ENCODE results near the gene TTLL12. TPM values are rescaled to one million over a fixed set of nuclear protein-coding genes. Genes with fewer than 3 reads are reported as not detected.

Gene TTLL12
- polyA plus RNA-seq, 1 donor from 2014 or later: 20.0 TPM

DNA sequence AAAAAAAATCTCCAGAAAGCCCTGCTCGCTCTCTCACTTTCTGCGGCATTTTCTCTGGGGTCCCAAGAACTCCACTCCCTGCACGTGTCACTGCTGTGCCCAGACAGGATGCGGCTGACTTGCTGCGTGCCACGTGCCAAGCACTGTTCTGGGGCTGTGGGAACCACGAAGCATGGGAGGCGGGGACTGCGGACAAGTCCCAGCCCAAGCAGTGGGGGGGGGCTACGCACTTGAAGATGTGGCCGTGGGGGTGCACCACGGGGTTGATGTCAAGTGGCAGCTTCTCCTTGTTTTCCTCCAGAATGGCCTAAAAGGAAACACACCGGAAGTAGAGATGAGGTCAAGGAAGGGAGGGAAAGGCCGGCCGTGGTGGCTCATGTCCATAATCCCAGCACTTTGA lies 10.8 kb downstream of the TTLL12 start:
- Mint-ChIP-seq H3K27ac (no peak overlapping the region), H3K9me3 (no peaks in the 10 kb centered on the region), H3K4me1 (peaks cover 0 to 2% (median 0%) of the 10 kb centered on the region in 3 donors), H3K36me3 (peaks cover 8% of the 10 kb centered on the region), H3K27me3 (no peaks in the 10 kb centered on the region), H3K4me3 (peak overlapping the region in 1 of 4 donors; percentile 34)

DNA sequence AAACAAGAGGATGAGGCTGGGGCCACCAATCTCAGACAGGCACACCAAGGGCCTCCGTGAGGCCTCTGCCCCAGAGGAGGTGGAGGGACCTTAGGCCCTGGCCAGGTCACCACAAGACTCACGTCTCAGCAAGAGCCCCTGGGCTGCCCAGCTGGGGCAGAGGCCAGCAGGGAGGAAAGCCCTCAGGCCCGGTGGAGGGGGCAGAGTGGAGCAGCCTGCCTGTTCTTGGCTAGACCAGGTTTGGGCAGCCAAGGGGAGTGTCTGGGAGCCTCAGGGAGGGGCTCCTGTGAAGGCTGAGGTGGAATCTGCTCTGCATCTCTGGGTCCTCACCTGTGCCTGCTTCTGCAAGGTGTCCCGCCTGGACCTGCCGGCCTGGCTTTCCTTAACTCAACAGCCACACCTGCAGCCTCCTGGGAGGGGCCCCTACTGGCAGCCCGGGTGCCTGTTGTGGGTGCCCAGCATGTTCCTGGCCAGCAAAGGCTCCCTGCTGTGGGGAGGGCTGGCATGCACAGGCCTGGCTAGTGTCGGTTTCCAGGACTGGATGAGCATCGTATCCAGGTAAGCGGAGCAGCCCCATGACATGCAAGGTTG lies 11.9 kb downstream of the TTLL12 start:
- Mint-ChIP-seq H3K4me1 (peaks cover 0 to 2% (median 0%) of the 10 kb centered on the region in 3 donors), H3K27ac (no peak overlapping the region), H3K27me3 (no peaks in the 10 kb centered on the region), H3K36me3 (peaks cover 7% of the 10 kb centered on the region), H3K4me3 (no peak overlapping the region), H3K9me3 (no peaks in the 10 kb centered on the region)

DNA sequence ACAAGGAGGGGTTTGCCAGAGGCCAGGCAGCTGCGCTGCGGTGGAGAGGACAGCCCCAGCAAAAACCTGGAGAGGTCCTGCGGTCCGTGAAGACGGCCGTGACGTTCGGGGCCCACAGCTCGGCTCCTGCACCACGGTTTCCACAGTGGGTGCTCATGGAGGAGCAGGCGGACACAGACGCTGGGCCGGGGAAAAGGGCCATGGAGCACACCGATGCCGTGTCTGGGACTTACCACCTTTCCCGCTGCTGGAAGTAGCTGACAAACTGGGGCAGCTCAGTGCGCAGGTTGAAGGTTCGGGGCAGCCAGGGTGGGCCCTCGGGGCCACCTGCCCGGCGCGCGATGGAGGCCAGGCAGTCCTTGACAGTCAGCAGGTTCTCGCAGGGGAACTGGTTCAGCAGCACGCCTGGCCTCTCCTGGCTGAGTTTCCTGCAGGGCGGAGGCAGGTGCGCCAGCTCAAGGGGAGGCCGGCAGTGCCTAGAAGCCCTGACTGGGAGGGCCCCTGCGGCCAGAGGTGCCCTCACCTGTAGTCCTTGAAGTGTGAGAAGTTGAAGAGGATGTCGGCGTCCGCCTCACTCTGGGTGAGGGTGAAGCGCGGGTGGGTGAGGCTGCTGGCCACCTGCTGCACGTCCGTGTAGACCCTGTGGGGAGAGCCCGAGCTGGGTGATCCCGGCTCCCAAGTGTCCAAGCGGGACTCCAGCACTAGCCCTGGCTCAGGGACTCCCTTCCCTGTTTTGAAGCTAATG lies 12.8 kb downstream of the TTLL12 start:
- no peak overlapping the region for H3K4me3 Mint-ChIP-seq

DNA sequence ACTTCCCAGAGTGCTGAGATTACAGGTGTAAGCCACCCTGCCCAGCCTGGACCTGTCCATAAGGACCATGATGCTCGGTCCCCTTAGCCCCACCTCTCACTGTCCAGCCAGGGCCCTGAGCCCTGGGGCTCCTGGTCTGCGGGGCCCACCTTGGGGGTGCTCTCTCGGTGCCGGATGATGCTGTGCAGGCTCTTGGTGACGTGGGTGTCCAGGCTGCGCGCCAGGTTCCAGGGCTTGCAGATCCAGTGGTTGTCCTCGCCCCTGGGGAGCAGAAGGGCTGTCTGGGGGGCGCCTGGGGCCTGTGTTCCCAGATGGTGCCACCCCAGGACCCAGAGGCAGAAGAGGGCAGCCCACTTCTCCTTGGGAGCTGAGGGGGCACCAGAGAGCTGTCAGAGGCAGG lies 13.4 kb downstream of the TTLL12 start:
- H3K27me3 Mint-ChIP-seq: no peaks in the 10 kb centered on the region
- H3K4me3 Mint-ChIP-seq: no peak overlapping the region
- H3K9me3 Mint-ChIP-seq: no peaks in the 10 kb centered on the region
- peaks cover 0 to 2% (median 0%) of the 10 kb centered on the region in 3 donors for H3K4me1 Mint-ChIP-seq
- H3K27ac Mint-ChIP-seq: no peak overlapping the region
- peaks cover 6% of the 10 kb centered on the region for H3K36me3 Mint-ChIP-seq

More for the DNA sequence above, 12.8 kb downstream of the TTLL12 start:
- no peak overlapping the region for H3K27ac Mint-ChIP-seq
- H3K27me3 Mint-ChIP-seq: no peaks in the 10 kb centered on the region
- peaks cover 7% of the 10 kb centered on the region for H3K36me3 Mint-ChIP-seq
- H3K4me1 Mint-ChIP-seq: peaks cover 0 to 2% (median 0%) of the 10 kb centered on the region in 3 donors
- H3K9me3 Mint-ChIP-seq: no peaks in the 10 kb centered on the region

DNA sequence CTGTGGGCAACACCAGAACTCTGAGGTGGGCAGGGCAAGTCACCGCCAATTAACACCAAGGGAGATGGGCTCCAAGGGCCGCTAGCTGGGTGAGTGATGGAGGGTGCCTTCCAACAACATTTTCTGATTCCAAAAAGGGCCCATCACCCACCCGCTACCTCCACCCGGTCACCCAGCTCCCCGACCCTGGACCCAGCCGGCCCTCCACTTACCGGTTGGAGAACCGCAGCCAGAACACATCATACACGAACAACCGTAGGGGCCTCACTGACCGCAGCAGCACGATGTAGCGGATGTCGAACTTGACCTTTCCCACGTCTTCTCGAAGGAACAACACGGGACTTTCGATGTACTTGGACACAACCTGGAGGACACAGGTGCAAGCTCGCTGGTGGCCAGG lies 14.7 kb downstream of the TTLL12 start:
- H3K4me3 Mint-ChIP-seq: peak overlapping the region in 1 of 4 donors; percentile 47
- H3K27me3 Mint-ChIP-seq: no peaks in the 10 kb centered on the region
- peaks cover 5% of the 10 kb centered on the region for H3K36me3 Mint-ChIP-seq
- no peak overlapping the region for H3K27ac Mint-ChIP-seq
- H3K4me1 Mint-ChIP-seq: no peaks in the 10 kb centered on the region
- no peaks in the 10 kb centered on the region for H3K9me3 Mint-ChIP-seq

DNA sequence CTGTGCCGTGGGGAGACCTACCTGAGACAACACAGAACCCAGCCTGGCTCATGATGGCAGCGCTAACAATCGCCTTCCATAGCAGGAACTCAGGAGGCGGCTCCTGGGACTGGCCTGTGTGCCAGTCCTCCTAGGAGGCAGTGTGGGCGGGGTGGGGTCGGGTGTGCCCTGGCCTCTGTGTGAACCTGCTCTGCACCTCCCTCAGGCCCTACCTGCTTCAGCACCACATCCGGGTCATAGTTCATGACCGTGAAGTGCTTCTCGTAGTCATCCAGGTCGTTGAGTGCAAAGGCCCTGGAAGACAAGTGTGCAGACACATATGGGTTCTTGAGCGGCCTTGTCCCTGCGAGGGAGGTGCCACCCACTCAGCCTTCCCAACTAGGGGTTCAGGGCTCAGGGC lies 15.3 kb downstream of the TTLL12 start:
- H3K36me3 Mint-ChIP-seq: peaks cover 5% of the 10 kb centered on the region
- no peak overlapping the region for H3K4me3 Mint-ChIP-seq
- no peaks in the 10 kb centered on the region for H3K27me3 Mint-ChIP-seq
- no peaks in the 10 kb centered on the region for H3K9me3 Mint-ChIP-seq
- no peak overlapping the region for H3K27ac Mint-ChIP-seq
- no peaks in the 10 kb centered on the region for H3K4me1 Mint-ChIP-seq

DNA sequence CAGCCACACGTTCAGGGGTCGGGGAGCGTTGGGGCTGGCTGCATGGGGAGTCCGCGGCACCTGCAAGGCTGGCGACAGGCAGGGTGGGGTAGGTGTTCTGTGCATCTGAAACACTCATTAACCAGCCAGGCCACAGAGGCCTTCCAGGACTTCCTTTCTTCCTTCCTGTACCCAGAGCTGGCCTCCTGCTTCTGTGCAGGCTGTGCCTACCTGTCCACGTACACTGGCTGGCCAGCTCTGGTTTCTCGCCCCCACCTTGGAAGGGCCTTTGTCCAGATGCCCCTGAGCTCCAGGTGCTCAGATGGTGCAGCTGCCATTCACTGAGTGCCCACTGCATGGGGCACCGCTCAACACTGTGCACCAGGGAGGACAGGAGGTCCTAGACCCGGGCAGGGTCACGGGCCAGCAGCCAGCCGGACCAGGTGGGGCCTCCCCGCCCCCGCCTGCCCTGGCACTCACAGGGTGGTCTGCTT lies 15.9 kb downstream of the TTLL12 start:
- no peaks in the 10 kb centered on the region for H3K9me3 Mint-ChIP-seq
- peaks cover 4% of the 10 kb centered on the region for H3K36me3 Mint-ChIP-seq
- H3K4me3 Mint-ChIP-seq: no peak overlapping the region
- no peaks in the 10 kb centered on the region for H3K27me3 Mint-ChIP-seq
- no peak overlapping the region for H3K27ac Mint-ChIP-seq
- no peaks in the 10 kb centered on the region for H3K4me1 Mint-ChIP-seq

DNA sequence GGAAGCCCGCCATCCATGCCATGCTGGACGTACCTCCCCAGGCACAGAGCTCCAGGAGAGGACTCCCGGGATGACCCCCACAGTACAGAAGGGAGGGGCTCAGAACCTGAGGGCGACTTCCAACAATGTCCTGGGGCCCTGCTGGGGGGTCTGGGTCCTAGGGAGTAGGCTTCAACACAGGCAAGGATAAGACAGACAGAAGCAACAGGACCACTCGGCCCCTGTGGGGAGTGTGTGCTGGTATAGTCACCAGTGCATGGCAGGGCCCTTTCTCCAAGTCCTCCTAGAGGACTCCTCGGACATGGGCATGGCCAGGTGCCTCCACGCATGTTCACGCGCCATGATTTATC lies 16.8 kb downstream of the TTLL12 start:
- Mint-ChIP-seq H3K27ac (no peak overlapping the region), H3K4me3 (no peak overlapping the region), H3K9me3 (no peaks in the 10 kb centered on the region)

DNA sequence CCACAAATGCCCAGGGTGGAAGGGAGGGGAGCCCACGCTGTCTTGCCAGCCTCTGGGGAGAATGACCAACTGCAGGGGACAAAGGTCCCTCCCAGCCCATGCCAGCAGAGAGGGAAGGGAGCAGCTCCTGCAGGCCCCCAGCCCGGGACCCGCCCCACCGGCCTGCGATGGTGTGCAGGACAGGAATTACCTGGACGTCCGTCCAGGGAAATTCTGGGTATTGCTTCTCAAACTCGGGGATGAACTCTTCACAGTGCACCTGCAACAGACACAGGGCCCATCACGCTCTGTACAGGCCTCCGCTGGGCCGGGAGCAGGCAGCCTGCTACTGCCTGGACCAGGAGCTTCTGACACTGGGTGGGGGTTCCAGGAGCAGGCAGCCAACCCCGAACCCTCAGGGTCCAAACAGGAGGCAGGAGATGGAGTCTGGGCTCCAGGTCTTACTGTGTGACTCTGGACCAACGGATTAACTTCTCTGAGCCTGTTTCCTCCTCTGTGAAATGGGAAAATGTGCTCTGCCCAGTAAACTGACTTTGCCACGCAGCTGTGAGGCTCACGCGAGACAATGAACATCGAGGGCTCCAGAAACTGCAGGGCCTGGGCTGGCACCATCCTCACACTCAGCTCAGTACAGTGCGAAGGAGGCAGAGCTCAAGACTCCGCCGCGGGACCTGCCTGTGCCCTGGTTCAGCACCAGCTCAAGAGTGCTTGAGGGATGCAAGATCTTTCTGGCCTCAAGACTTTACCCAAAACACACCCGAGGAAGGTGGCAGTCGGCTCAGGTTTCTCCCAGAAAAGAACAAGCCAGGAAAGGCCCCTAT lies 17.4 kb downstream of the TTLL12 start:
- Mint-ChIP-seq H3K36me3 (peaks cover 3% of the 10 kb centered on the region), H3K9me3 (no peaks in the 10 kb centered on the region)

More for the DNA sequence above, 16.8 kb downstream of the TTLL12 start:
- Mint-ChIP-seq H3K27me3 (no peaks in the 10 kb centered on the region), H3K4me1 (no peaks in the 10 kb centered on the region), H3K36me3 (peaks cover 3% of the 10 kb centered on the region)

DNA sequence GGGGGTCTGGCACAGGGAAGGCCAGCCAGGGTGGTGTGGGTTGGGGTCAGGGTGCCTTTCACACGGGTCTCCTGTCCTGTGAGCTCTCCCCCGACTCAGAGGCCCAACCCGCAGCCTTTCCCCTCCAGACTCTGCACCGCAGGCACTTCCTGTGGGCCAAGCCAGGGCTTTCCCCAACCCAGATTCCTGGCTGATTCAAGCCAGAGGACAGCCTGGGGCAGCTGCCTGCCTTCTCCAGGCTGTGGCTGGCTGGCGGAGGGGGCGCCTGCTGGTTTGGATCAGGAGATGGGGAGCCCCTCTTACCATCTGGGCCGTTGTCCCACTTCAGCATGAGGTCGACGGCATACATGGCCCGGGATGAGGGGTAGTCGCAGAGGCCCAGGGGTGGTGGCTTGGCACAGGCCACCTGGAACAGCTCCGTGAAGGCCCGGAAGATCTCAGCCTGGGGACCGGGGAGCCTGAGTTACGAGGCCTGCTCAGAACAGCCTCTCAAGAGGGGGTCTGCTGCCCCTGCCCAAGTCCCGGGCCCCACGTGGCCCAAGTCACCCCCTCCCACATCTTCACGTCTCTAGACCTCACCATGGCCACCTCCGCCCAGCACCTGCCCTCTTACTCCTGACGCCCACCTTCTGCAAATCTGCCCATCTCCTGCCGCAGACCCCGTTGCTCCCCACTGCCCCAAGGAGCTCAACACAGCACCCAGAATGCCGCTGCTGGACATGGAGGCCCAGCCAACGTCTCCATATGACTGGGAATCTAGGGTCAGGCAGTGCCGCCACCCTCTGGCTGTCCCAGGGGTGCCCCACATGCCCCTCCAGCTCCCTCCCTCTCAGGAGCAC lies 18.2 kb downstream of the TTLL12 start:
- Mint-ChIP-seq H3K27ac (no peak overlapping the region), H3K4me3 (no peak overlapping the region), H3K9me3 (no peaks in the 10 kb centered on the region), H3K4me1 (peaks cover 7 to 8% (median 8%) of the 10 kb centered on the region in 3 donors), H3K36me3 (peaks cover 3% of the 10 kb centered on the region), H3K27me3 (peaks cover 4% of the 10 kb centered on the region)

More for the DNA sequence above, 17.4 kb downstream of the TTLL12 start:
- Mint-ChIP-seq H3K27me3 (no peaks in the 10 kb centered on the region), H3K4me1 (peaks cover under 1 to 1% (median under 1%) of the 10 kb centered on the region in 3 donors), H3K27ac (no peak overlapping the region), H3K4me3 (no peak overlapping the region)

DNA sequence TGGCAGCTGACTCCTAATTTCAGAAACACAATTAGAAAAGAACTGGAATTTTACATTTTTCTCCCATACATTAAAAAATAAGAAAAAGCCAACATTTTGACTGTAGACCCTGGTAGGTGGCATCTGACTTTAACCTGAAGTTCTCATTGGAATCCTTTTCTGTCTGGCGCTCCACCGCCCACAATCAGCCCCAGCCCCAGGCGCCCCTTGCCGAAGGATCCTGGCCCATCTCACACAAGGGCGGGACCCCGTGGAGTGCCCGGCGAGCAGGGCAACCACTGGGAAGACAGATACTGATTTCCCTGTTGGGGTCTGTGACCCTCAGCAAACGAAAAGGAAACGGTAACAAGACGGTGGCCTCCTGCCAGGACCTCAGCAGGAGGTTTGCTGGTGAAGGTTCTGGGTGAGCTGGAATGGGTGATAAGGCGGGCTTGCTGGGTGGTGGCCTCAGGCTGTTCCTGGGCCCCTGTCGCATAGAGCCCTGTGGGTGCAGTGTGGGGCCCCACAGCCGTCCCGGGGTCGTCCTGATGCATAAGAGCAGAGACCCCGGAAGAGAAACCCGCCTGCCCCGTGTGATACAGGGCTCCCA lies 19.8 kb downstream of the TTLL12 start:
- H3K4me1 Mint-ChIP-seq: peaks cover 8 to 10% (median 8%) of the 10 kb centered on the region in 3 donors

DNA sequence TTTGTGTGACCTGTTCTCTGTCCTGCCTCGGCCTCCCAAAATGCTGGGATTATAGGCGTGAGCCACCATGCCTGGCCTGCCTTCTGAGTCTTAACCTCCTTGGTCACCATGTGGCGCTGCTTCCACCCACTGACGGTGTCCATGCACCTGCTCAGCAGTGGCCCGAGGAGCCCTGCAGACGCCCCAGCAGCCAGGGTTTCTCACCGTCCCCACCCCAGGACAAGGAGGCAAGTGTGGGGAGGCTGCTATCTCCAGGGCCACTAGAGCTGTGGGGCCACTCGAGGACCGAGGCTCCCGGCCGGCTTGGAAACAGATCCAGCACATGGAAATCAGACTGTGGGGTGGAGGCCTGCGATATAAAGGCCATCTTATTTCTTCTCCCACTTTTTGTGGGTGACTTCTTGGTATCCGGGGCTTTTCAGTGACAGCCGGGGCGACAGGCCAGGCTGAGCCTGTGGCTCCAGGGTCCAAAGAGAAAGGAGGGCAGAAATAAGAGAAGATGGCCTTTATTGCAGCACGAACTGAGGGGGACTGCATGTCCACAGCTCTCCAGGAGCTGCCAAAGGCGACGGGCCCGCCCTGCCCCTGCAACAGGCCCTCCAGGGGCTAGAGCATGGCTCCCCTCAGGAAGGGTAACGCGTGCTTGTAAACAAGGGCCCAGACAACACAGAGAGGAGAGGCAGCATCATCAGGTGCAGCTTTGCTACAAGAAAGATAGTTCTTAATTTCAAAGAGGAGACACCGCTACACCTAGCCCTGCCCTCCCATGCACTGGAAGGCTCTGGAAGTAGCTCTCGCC lies 20.6 kb downstream of the TTLL12 start:
- Mint-ChIP-seq H3K4me1 (peaks cover 8 to 10% (median 8%) of the 10 kb centered on the region in 3 donors), H3K4me3 (no peak overlapping the region), H3K36me3 (no peaks in the 10 kb centered on the region), H3K9me3 (no peaks in the 10 kb centered on the region), H3K27ac (no peak overlapping the region), H3K27me3 (peaks cover 5% of the 10 kb centered on the region)

More for the DNA sequence above, 19.8 kb downstream of the TTLL12 start:
- Mint-ChIP-seq H3K36me3 (no peaks in the 10 kb centered on the region), H3K27ac (no peak overlapping the region), H3K27me3 (peaks cover 5% of the 10 kb centered on the region), H3K9me3 (no peaks in the 10 kb centered on the region), H3K4me3 (no peak overlapping the region)

DNA sequence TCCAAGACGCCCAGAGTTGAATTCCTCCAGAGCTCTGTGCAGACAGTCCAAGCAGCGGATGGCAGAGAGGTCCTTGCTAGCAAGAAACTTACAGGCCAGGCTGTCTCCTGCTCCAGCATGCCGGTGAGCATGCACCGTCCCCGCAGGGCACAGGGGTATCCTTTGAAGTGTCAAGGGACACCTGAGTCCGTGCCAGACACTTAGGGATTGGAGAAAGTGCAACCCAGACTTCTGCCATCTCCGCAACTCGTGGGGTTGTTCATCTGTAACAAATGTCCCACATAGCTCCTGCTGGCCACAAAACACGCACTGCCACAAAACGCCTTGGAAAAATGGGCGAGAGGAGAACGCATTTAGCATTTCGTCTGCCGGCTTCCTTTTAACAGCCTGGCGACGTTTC lies 22.3 kb downstream of the TTLL12 start:
- H3K27me3 Mint-ChIP-seq: peaks cover 5% of the 10 kb centered on the region
- no peaks in the 10 kb centered on the region for H3K36me3 Mint-ChIP-seq
- H3K9me3 Mint-ChIP-seq: no peaks in the 10 kb centered on the region
- H3K27ac Mint-ChIP-seq: peak overlapping the region in 1 of 3 donors; percentile 12
- H3K4me1 Mint-ChIP-seq: peaks cover 8 to 10% (median 10%) of the 10 kb centered on the region in 3 donors
- H3K4me3 Mint-ChIP-seq: peak overlapping the region in 1 of 4 donors; percentile 39
